Esophagus squamous epithelium (tissue), 4 donors: ENCODE measurements around the gene STAT1.

Source experiments
- POLR2A ChIP-seq, 4 donors: fragments of 450-650 bp; IDR thresholded peaks; one replicate each; pipeline ENCODE4 v1.6.1; 2017; ENCODE audit warnings: antibody characterized with exemption in 4 of 4, mild to moderate bottlenecking in 4 of 4, moderate library complexity in 3 of 4
- TF ChIP-seq, protein P1 (sequence below), 6 experiments: fragments of 450-650 bp in 4 of 6; fragments of 200-600 bp in 2 of 6; sonication (generic) in 2 of 6; IDR thresholded peaks; one replicate each; pipeline ENCODE4 v1.5.1; 2016 to 2019; ENCODE audit warnings: antibody characterized with exemption in 6 of 6, mild to moderate bottlenecking in 4 of 6, moderate library complexity in 4 of 6

DNA sequence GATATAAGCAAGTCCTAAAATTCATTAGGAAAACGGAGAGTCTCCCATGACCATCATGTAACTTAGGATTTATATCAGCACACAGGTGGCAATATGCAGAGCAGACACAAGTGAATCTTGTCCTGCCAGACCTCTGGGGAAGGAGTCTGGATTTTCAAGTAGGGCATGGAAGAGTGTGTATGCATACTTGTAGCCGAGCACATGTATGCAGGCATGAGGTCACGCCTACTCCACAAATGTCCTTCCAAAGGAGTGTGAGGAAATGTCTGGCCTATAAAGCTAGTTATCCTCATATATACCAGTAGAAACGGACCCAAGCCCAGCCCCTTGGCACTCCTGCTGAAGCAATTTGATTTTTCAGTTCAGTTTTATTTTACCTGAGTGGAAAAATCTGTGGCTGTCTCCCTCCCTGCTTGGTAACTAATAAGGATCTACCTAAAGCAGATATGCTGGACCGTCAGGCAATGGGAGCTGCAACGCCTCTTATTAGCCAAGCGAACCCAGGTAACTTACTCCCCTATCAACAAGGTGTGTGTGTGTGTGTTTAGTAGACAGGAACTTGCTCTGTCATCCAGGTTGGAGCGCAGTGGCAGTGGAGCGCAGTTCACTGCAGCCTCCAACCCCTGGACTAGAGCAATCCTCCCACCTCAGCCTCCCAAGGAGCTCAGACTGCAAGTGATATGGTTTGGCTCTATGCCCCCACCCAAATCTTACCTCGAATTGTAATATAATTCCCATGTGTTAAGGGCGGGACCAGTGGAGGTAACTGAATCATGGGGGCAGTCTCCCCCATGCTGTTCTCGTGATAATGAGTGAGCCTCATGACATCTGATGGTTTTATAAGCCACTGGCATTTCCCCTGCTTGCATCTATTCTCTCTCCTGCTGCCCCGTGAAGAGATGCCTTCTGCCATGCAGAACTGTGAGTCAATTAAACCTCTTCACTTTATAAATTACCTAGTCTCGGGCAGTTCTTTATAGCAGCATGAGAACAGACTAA is 2.8 kb downstream of the STAT1 start:
- TF ChIP-seq, protein P1, sequence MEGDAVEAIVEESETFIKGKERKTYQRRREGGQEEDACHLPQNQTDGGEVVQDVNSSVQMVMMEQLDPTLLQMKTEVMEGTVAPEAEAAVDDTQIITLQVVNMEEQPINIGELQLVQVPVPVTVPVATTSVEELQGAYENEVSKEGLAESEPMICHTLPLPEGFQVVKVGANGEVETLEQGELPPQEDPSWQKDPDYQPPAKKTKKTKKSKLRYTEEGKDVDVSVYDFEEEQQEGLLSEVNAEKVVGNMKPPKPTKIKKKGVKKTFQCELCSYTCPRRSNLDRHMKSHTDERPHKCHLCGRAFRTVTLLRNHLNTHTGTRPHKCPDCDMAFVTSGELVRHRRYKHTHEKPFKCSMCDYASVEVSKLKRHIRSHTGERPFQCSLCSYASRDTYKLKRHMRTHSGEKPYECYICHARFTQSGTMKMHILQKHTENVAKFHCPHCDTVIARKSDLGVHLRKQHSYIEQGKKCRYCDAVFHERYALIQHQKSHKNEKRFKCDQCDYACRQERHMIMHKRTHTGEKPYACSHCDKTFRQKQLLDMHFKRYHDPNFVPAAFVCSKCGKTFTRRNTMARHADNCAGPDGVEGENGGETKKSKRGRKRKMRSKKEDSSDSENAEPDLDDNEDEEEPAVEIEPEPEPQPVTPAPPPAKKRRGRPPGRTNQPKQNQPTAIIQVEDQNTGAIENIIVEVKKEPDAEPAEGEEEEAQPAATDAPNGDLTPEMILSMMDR (IDR thresholded peaks at IDR 0.05), result no peak
- no peak for TF ChIP-seq POLR2A (IDR thresholded peaks at IDR 0.05)
